H9 (cell line): ENCODE data around the gene TXNDC11. TPM values are rescaled to one million over a fixed set of nuclear protein-coding genes. Genes with fewer than 3 reads are reported as not detected.
A peak's percentile ranks its signal among the peaks of the same experiment; 100 is the strongest.

Experiments used
- DNase-seq: peaks from one replicate; pipeline ENCODE4 v3.0.0-alpha.2; 2017
- H2AFZ ChIP-seq: one replicate; pipeline ENCODE4 v1.6.1; 2013; ENCODE audit warnings: mild to moderate bottlenecking, low read length, control low read depth, moderate library complexity
- H2AK5ac ChIP-seq: 2 replicates; pipeline ENCODE4 v1.6.1; 2013; ENCODE audit warnings: low read length, control low read depth, mixed read lengths; ENCODE audit not compliant: insufficient read length
- H2BK120ac ChIP-seq: one replicate; pipeline ENCODE4 v1.6.1; 2013; ENCODE audit warnings: low read depth, mild to moderate bottlenecking, low read length, control low read depth, inconsistent platforms; ENCODE audit not compliant: poor library complexity, severe bottlenecking
- H2BK12ac ChIP-seq: 2 replicates; pipeline ENCODE4 v1.6.1; 2013; ENCODE audit warnings: low read length, control low read depth, mixed read lengths, low read depth; ENCODE audit not compliant: insufficient read length
- H2BK15ac ChIP-seq: 2 replicates; pipeline ENCODE4 v1.6.1; 2013; ENCODE audit warnings: low read depth, low read length, control low read depth
- H2BK20ac ChIP-seq: one replicate; pipeline ENCODE4 v1.6.1; 2013; ENCODE audit warnings: low read depth, mild to moderate bottlenecking, low read length, control low read depth, inconsistent platforms; ENCODE audit not compliant: poor library complexity, severe bottlenecking
- H2BK5ac ChIP-seq: 2 replicates; pipeline ENCODE4 v1.6.1; 2013; ENCODE audit warnings: low read length, control low read depth, mixed read lengths; ENCODE audit not compliant: insufficient read length
- H3K14ac ChIP-seq: 2 replicates; pipeline ENCODE4 v1.6.1; 2013; ENCODE audit warnings: low read length, control low read depth; ENCODE audit not compliant: insufficient read depth
- H3K18ac ChIP-seq: 2 replicates; pipeline ENCODE4 v1.6.1; 2013; ENCODE audit warnings: low read depth, mild to moderate bottlenecking, mixed read lengths, low read length, control low read depth; ENCODE audit not compliant: insufficient read length
- H3K23ac ChIP-seq: 2 replicates; pipeline ENCODE4 v1.6.1; 2013; ENCODE audit warnings: low read length, control low read depth, mixed read lengths, low read depth; ENCODE audit not compliant: insufficient read length
- H3K23me2 ChIP-seq: 2 replicates; pipeline ENCODE4 v1.6.1; 2013; ENCODE audit warnings: low read depth, mild to moderate bottlenecking, mixed read lengths, low read length, control low read depth; ENCODE audit not compliant: insufficient read length, poor library complexity, severe bottlenecking
- H3K27ac ChIP-seq: 2 replicates; pipeline ENCODE4 v1.5.1; 2013; ENCODE audit warnings: low read length, control low read depth, mixed read lengths, low read depth; ENCODE audit not compliant: insufficient read length
- H3K27me3 ChIP-seq: 2 replicates; pipeline ENCODE4 v1.6.1; 2013; ENCODE audit warnings: low read length, control low read depth, inconsistent platforms; ENCODE audit not compliant: insufficient read depth
- H3K4ac ChIP-seq: 2 replicates; pipeline ENCODE4 v1.6.1; 2013; ENCODE audit warnings: low read depth, mild to moderate bottlenecking, control low read depth, inconsistent platforms, low read length, moderate library complexity
- H3K4me1 ChIP-seq: 2 replicates; pipeline ENCODE4 v1.6.1; 2013; ENCODE audit warnings: low read length, control low read depth, inconsistent platforms; ENCODE audit not compliant: insufficient read depth
- H3K4me2 ChIP-seq: 2 replicates; pipeline ENCODE4 v1.6.1; 2013; ENCODE audit warnings: low read length, control low read depth, mixed read lengths; ENCODE audit not compliant: insufficient read length, insufficient read depth
- H3K56ac ChIP-seq: 2 replicates; pipeline ENCODE4 v1.6.1; 2013; ENCODE audit warnings: low read depth, mild to moderate bottlenecking, mixed read lengths, low read length, control low read depth; ENCODE audit not compliant: insufficient read length
- H3K79me1 ChIP-seq: 2 replicates; pipeline ENCODE4 v1.6.1; 2013; ENCODE audit warnings: low read depth, mild to moderate bottlenecking, moderate library complexity, low read length, control low read depth, inconsistent platforms; ENCODE audit not compliant: insufficient read depth, poor library complexity, severe bottlenecking
- H3K79me2 ChIP-seq: 2 replicates; pipeline ENCODE4 v1.6.1; 2013; ENCODE audit warnings: low read length, control low read depth, inconsistent platforms; ENCODE audit not compliant: insufficient read depth
- H3K9ac ChIP-seq: 2 replicates; pipeline ENCODE4 v1.6.1; 2013; ENCODE audit warnings: low read length, control low read depth, mixed read lengths; ENCODE audit not compliant: insufficient read length; ENCODE audit errors: extremely low read depth
- H3K9me3 ChIP-seq: one replicate; pipeline ENCODE4 v1.6.1; 2013; ENCODE audit warnings: low read depth, low read length, inconsistent platforms; ENCODE audit not compliant: control insufficient read depth
- H3T11ph ChIP-seq: one replicate; pipeline ENCODE4 v1.6.1; 2013; ENCODE audit warnings: mild to moderate bottlenecking, low read length, control low read depth, inconsistent platforms
- H4K20me1 ChIP-seq: one replicate; pipeline ENCODE4 v1.6.1; 2013; ENCODE audit not compliant: control insufficient read depth, insufficient read length, insufficient read depth
- H4K5ac ChIP-seq: 2 replicates; pipeline ENCODE4 v1.6.1; 2013; ENCODE audit warnings: low read depth, mild to moderate bottlenecking, mixed read lengths, low read length, control low read depth; ENCODE audit not compliant: insufficient read length
- H4K8ac ChIP-seq: replicated peaks from 2 replicates; pipeline ENCODE4 v1.6.1; 2013; ENCODE audit warnings: low read length, control low read depth, mixed read lengths, low read depth; ENCODE audit not compliant: insufficient read length
- H4K91ac ChIP-seq: 2 replicates; pipeline ENCODE4 v1.6.1; 2013; ENCODE audit warnings: low read depth, mild to moderate bottlenecking, moderate library complexity, mixed read lengths, low read length, control low read depth; ENCODE audit not compliant: insufficient read length
- H3K27ac Mint-ChIP-seq, 3 experiments: 2 replicates in 2 of 3; 3 replicates in 1 of 3; pipeline ENCODE4 v1.8.0; 2020 to 2021; ENCODE audit warnings: mixed read lengths in 3 of 3, mild to moderate bottlenecking in 1 of 3, moderate library complexity in 1 of 3
- H3K27me3 Mint-ChIP-seq: 2 replicates; pipeline ENCODE4 v1.8.0; 2021; ENCODE audit warnings: low read depth, mild to moderate bottlenecking, moderate library complexity, mixed read lengths
- H3K36me3 Mint-ChIP-seq, 3 experiments: 2 replicates in 2 of 3; 3 replicates in 1 of 3; pipeline ENCODE4 v1.8.0; 2020 to 2021; ENCODE audit warnings: low read depth in 3 of 3, mixed read lengths in 3 of 3; ENCODE audit not compliant: insufficient read depth in 1 of 3
- H3K4me1 Mint-ChIP-seq, 2 experiments: 2 replicates each; pipeline ENCODE4 v1.8.0; 2020; ENCODE audit warnings: mixed read lengths in 2 of 2
- H3K4me3 Mint-ChIP-seq, 2 experiments: 2 replicates in 1 of 2; 3 replicates in 1 of 2; pipeline ENCODE4 v1.8.0; 2020 to 2021; ENCODE audit warnings: mild to moderate bottlenecking in 2 of 2, mixed read lengths in 2 of 2, moderate library complexity in 1 of 2
- H3K9me3 Mint-ChIP-seq, 2 experiments: 2 replicates in 1 of 2; 3 replicates in 1 of 2; pipeline ENCODE4 v1.8.0; 2020; ENCODE audit warnings: mild to moderate bottlenecking in 2 of 2, mixed read lengths in 2 of 2, moderate library complexity in 1 of 2
- WGBS: extraction: QIAGEN DNeasy Blood & Tissue Kit; methylation state at CpG from one replicate; pipeline ENCODE4 v1.1.7; 2013; ENCODE audit warnings: missing lambda C conversion rate, low lambda C conversion rate, mixed read lengths; ENCODE audit not compliant: insufficient read length; ENCODE audit errors: extremely low coverage; 5-methylcytosine and 5-hydroxymethylcytosine counted together
- total RNA-seq: library from RNA; stranded (reverse); gene quantifications from 2 replicates; pipeline ENCODE4 v1.2.1, GENCODE V29; 2021
- TF ChIP-seq, protein P1 (sequence below): fragments of 200-600 bp; sonication (generic); conservative IDR thresholded peaks from 3 replicates; pipeline ENCODE4 v1.8.0; 2021; ENCODE audit warnings: antibody characterized with exemption, mild to moderate bottlenecking

Gene TXNDC11
- total RNA-seq, 1 experiment from 2014 or later = 12.2 TPM

GRCh38 chr16:11740567-11740966, 2.1 kb downstream of the TXNDC11 start:
- H3K4me3 Mint-ChIP-seq = peak overlapping the region; percentile 83 to 97; a peak in 4 of 5 replicates
- no peaks in the 10 kb centered on the region for H4K20me1 ChIP-seq
- no peak overlapping the region for H3K56ac ChIP-seq
- H3K9ac ChIP-seq = no peak overlapping the region
- H3K14ac ChIP-seq = no peak overlapping the region
- TF ChIP-seq, protein P1, sequence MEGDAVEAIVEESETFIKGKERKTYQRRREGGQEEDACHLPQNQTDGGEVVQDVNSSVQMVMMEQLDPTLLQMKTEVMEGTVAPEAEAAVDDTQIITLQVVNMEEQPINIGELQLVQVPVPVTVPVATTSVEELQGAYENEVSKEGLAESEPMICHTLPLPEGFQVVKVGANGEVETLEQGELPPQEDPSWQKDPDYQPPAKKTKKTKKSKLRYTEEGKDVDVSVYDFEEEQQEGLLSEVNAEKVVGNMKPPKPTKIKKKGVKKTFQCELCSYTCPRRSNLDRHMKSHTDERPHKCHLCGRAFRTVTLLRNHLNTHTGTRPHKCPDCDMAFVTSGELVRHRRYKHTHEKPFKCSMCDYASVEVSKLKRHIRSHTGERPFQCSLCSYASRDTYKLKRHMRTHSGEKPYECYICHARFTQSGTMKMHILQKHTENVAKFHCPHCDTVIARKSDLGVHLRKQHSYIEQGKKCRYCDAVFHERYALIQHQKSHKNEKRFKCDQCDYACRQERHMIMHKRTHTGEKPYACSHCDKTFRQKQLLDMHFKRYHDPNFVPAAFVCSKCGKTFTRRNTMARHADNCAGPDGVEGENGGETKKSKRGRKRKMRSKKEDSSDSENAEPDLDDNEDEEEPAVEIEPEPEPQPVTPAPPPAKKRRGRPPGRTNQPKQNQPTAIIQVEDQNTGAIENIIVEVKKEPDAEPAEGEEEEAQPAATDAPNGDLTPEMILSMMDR = no peak
- no peak overlapping the region for H4K8ac ChIP-seq
- no peak overlapping the region for H2AK5ac ChIP-seq
- no peak overlapping the region for H3K23ac ChIP-seq
- H3K27me3 Mint-ChIP-seq = no peaks in the 10 kb centered on the region
- no peaks in the 10 kb centered on the region for H3K9me3 Mint-ChIP-seq
- DNase-seq = no peak
- H4K5ac ChIP-seq = no peak overlapping the region
- no peak overlapping the region for H3K4me2 ChIP-seq
- no peak overlapping the region for H2BK5ac ChIP-seq
- no peak overlapping the region for H4K91ac ChIP-seq
- H2BK15ac ChIP-seq = no peak overlapping the region
- no peak overlapping the region for H2BK120ac ChIP-seq
- H3T11ph ChIP-seq = no peak overlapping the region
- H3K4me1 Mint-ChIP-seq = peaks cover 25 to 26% of the 10 kb centered on the region in 2 experiments
- H3K27ac ChIP-seq = no peak overlapping the region
- 0 out of 2 replicates have a peak, but pooled peaks cover 4% of the 10 kb centered on the region for H3K79me2 ChIP-seq
- no peaks in the 10 kb centered on the region for H3K9me3 ChIP-seq
- H3K79me1 ChIP-seq = peaks cover 4% of the 10 kb centered on the region
- H3K36me3 Mint-ChIP-seq = peaks cover 0 to 15% (median 12%) of the 10 kb centered on the region in 3 experiments; a peak in 6 of 7 replicates
- no peaks in the 10 kb centered on the region for H3K4me1 ChIP-seq
- no peak overlapping the region for H3K4ac ChIP-seq
- H2BK12ac ChIP-seq = no peak overlapping the region
- no peaks in the 10 kb centered on the region for H3K27me3 ChIP-seq
- H3K18ac ChIP-seq = no peak overlapping the region
- H3K27ac Mint-ChIP-seq = no peak overlapping the region
- no peak overlapping the region for H2BK20ac ChIP-seq
- H2AFZ ChIP-seq = no peak overlapping the region
- H3K23me2 ChIP-seq = peaks cover 6% of the 10 kb centered on the region
- no CpG with 5 or more reads among the region's 3 CpGs for WGBS
